PC-3 (cell line): ENCODE measurements around the gene CORIN. TPM values are rescaled to one million over a fixed set of nuclear protein-coding genes. Genes with fewer than 3 reads are reported as not detected.

ENCODE experiments used
- ATAC-seq: fragments of 200-7000 bp; cut with Tn5 transposase; 2 replicates; pipeline ENCODE4 v1.9.1; 2020; ENCODE audit warnings: mild to moderate bottlenecking, moderate library complexity
- BruUV-seq: library from RNA; stranded (reverse); fragments of 400-500 nt; replicated peaks from 2 replicates; lab custom pipeline; 2021; lab: Mats Ljungman, UMichigan
- CTCF ChIA-PET: fragments of 300-600 bp; sonication (Branson Sonifier 250); formaldehyde crosslinking; loops from one replicate; lab custom pipeline; 2022; ENCODE audit warnings: antibody characterized with exemption; lab: Charles Lee
- POLR2A ChIA-PET: fragments of 300-600 bp; sonication (Branson Sonifier 250); formaldehyde crosslinking; loops from one replicate; lab custom pipeline; 2022; ENCODE audit warnings: antibody characterized with exemption; ENCODE audit not compliant: unreplicated experiment; lab: Charles Lee
- DNase-seq: peaks from one replicate; pipeline ENCODE4 v3.0.0-alpha.2; 2015
- H2AFZ ChIP-seq: fragments of 300-600 bp; sonication (generic); 2 replicates; pipeline ENCODE4 v1.6.0; 2016; ENCODE audit warnings: antibody characterized with exemption, low read length
- H3F3A ChIP-seq: fragments of 300-600 bp; sonication (generic); one replicate; pipeline ENCODE4 v1.6.0; 2017; ENCODE audit warnings: antibody characterized with exemption, low read length, control low read depth, mild to moderate bottlenecking; ENCODE audit not compliant: unreplicated experiment
- H3K27ac ChIP-seq: fragments of 300-600 bp; sonication (generic); 2 replicates; pipeline ENCODE4 v1.5.1; 2016; ENCODE audit warnings: mild to moderate bottlenecking, low read length
- H3K27me3 ChIP-seq: fragments of 300-600 bp; sonication (generic); 2 replicates; pipeline ENCODE4 v1.6.1; 2016; ENCODE audit warnings: low read length, mixed read lengths
- H3K36me3 ChIP-seq: fragments of 300-600 bp; sonication (generic); 2 replicates; pipeline ENCODE4 v1.6.1; 2016; ENCODE audit warnings: low read depth, mixed run types, low read length, mixed read lengths
- H3K4me1 ChIP-seq: fragments of 300-600 bp; sonication (generic); 2 replicates; pipeline ENCODE4 v1.5.1; 2016; ENCODE audit warnings: low read length; ENCODE audit not compliant: insufficient read depth
- H3K4me2 ChIP-seq: fragments of 300-600 bp; sonication (generic); 2 replicates; pipeline ENCODE4 v1.6.0; 2016; ENCODE audit warnings: low read length
- H3K4me3 ChIP-seq: fragments of 300-600 bp; sonication (generic); 2 replicates; pipeline ENCODE4 v1.5.1; 2016; ENCODE audit warnings: mild to moderate bottlenecking, low read length, mixed read lengths
- H3K79me2 ChIP-seq: fragments of 300-600 bp; sonication (generic); 2 replicates; pipeline ENCODE4 v1.6.1; 2017; ENCODE audit warnings: low read length, mixed read lengths
- H3K9ac ChIP-seq: fragments of 300-600 bp; sonication (generic); 2 replicates; pipeline ENCODE4 v1.6.0; 2016; ENCODE audit warnings: mild to moderate bottlenecking, low read length
- H3K9me2 ChIP-seq: fragments of 300-600 bp; sonication (generic); replicated peaks from 2 replicates; pipeline ENCODE4 v1.6.1; 2016; ENCODE audit warnings: mixed run types, low read length, mixed read lengths
- H3K9me3 ChIP-seq: fragments of 300-600 bp; sonication (generic); 2 replicates; pipeline ENCODE4 v1.6.1; 2016; ENCODE audit warnings: low read length, mixed read lengths
- H4K20me1 ChIP-seq: fragments of 300-600 bp; sonication (generic); 2 replicates; pipeline ENCODE4 v1.6.1; 2016; ENCODE audit warnings: low read length, mixed read lengths
- EZH2 ChIP-seq: fragments of 300-600 bp; sonication (generic); IDR thresholded peaks from one replicate; pipeline ENCODE4 v1.6.1; 2017; ENCODE audit warnings: antibody characterized with exemption, mild to moderate bottlenecking, low read length; ENCODE audit not compliant: unreplicated experiment
- EZH2phosphoT487 ChIP-seq: fragments of 300-600 bp; sonication (generic); IDR thresholded peaks from 2 replicates; pipeline ENCODE4 v1.6.1; 2018; ENCODE audit warnings: mild to moderate bottlenecking, antibody characterized with exemption, low read length, borderline replicate concordance
- intact Hi-C: fragments of 100-400 bp; cut with micrococcal nuclease; formaldehyde crosslinking; loops from 2 replicates; pipeline ENCODE4 v1.9.0; 2023
- total RNA-seq: library from RNA; depleted of rRNA; stranded (reverse); fragments of >200 nt; gene quantifications from 2 replicates; pipeline ENCODE4 v1.2.3, GENCODE V29; 2014
- TF ChIP-seq, protein P1 (sequence below): fragments of 300-600 bp; sonication (generic); conservative IDR thresholded peaks from 2 replicates; pipeline ENCODE4 v1.5.1; 2017; ENCODE audit warnings: antibody characterized with exemption, low read depth, mild to moderate bottlenecking, low read length

CORIN gene
- total RNA-seq, 1 experiment from 2014 or later, result not detected

DNA sequence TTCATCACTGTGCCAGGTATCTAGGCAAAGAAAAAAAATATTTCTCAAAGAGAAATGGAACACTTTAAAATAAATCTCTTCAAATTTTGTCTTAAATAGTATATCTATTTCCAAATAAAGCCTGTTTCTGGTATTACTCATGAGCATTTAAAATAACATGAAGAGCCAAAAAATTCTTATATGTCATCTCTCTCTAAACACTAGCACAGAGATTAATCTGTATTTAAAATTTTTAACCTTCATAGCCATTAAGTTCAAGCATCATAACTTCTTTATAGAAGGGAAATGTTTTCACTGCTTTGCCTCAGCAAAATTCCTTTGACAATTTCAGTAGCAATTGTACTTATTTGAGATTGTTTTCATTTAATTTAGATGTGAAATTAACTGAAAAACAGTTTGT, 5.1 kb upstream of the CORIN start:
- Histone ChIP-seq H3K27me3 (no peaks in the 10 kb centered on the region), H4K20me1 (no peaks in the 10 kb centered on the region), H3K4me1 (0 out of 2 replicates have a peak, but pooled peaks cover 3% of the 10 kb centered on the region), H3K9me2 (no peaks in the 10 kb centered on the region), H3F3A (no peaks in the 10 kb centered on the region), H3K4me2 (no peak overlapping the region), H3K27ac (no peak overlapping the region), H3K79me2 (no peaks in the 10 kb centered on the region), H3K9me3 (no peaks in the 10 kb centered on the region), H3K36me3 (peaks cover 15% of the 10 kb centered on the region), H3K9ac (no peak overlapping the region), H2AFZ (no peak overlapping the region), H3K4me3 (no peak overlapping the region)
- DNase-seq, result no peak
- ChIA-PET CTCF (no interaction called here), POLR2A (no interaction called here)
- no TSS peak for BruUV-seq
- TF ChIP-seq, protein P1, sequence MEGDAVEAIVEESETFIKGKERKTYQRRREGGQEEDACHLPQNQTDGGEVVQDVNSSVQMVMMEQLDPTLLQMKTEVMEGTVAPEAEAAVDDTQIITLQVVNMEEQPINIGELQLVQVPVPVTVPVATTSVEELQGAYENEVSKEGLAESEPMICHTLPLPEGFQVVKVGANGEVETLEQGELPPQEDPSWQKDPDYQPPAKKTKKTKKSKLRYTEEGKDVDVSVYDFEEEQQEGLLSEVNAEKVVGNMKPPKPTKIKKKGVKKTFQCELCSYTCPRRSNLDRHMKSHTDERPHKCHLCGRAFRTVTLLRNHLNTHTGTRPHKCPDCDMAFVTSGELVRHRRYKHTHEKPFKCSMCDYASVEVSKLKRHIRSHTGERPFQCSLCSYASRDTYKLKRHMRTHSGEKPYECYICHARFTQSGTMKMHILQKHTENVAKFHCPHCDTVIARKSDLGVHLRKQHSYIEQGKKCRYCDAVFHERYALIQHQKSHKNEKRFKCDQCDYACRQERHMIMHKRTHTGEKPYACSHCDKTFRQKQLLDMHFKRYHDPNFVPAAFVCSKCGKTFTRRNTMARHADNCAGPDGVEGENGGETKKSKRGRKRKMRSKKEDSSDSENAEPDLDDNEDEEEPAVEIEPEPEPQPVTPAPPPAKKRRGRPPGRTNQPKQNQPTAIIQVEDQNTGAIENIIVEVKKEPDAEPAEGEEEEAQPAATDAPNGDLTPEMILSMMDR, result no peak
- TF ChIP-seq EZH2phosphoT487 (no peak), EZH2 (no peak)
- ATAC-seq, result no peak
- intact Hi-C loops, result no loop called here

DNA sequence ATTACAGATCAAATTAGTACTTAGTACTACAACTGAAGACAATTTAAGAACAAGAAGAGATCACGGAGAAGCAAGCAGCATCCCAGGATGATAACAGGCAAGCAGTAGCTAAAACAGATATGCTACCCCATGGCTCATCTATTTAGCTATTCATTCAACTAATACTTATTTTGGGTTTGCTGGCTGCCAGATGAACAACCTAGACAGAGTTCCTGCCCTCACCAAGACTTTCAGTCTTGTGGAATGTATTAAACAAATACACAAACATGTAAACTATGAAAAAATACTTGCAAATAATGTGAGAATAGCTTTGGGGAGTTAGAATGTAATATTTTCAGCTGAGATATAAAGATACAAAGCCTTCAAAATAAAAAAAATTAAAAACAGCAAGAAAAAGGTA, 2.4 kb upstream of the CORIN start:
- Histone ChIP-seq H3F3A (no peaks in the 10 kb centered on the region), H3K9me3 (no peaks in the 10 kb centered on the region), H3K4me2 (no peak overlapping the region), H3K27ac (no peak overlapping the region), H3K9ac (no peak overlapping the region), H3K4me1 (0 out of 2 replicates have a peak, but pooled peaks cover 5% of the 10 kb centered on the region), H3K36me3 (peaks cover 9% of the 10 kb centered on the region), H3K79me2 (no peaks in the 10 kb centered on the region), H4K20me1 (no peaks in the 10 kb centered on the region), H2AFZ (no peak overlapping the region), H3K9me2 (no peaks in the 10 kb centered on the region), H3K27me3 (no peaks in the 10 kb centered on the region), H3K4me3 (no peak overlapping the region)
- ChIA-PET POLR2A (no interaction called here), CTCF (no interaction called here)
- no peak for TF ChIP-seq EZH2phosphoT487
- TF ChIP-seq, protein P1, result no peak
- TF ChIP-seq EZH2, result no peak
- intact Hi-C loops, result no loop called here
- DNase-seq (no peak), ATAC-seq (no peak)
- no TSS peak for BruUV-seq

DNA sequence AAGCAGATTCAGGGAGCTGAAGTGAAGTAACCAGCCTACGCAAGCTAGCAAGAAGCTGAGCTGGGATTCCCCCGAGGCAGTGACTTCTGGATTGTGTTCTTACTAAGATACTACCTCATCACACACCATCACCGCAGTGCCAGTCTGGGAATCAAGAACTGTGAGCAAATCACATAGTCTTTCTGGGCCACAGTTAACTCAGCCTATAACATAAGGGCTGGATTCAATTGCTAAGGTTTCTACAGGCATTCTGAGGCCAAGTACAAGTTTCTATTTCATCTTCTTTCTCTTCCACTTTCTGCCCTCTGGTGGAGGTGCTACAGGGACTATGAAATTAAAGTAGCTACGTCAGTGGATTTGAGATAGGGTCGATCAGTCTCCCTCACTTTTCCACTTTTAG, 1.4 kb upstream of the CORIN start:
- Histone ChIP-seq H3K27me3 (no peaks in the 10 kb centered on the region), H3K4me2 (no peak overlapping the region), H3K27ac (no peak overlapping the region), H3F3A (no peaks in the 10 kb centered on the region), H3K9ac (no peak overlapping the region), H3K9me2 (no peaks in the 10 kb centered on the region), H2AFZ (no peak overlapping the region), H3K4me1 (0 out of 2 replicates have a peak, but pooled peaks cover 5% of the 10 kb centered on the region), H3K79me2 (no peaks in the 10 kb centered on the region), H3K4me3 (no peak overlapping the region), H3K9me3 (no peaks in the 10 kb centered on the region), H4K20me1 (no peaks in the 10 kb centered on the region), H3K36me3 (peaks cover 9% of the 10 kb centered on the region)
- ChIA-PET CTCF (interaction anchor here (0.5 kb wide), 1 partner anchor 12 kb away, joined by 4 read pairs; no protein-coding TSS in a partner anchor), POLR2A (interaction anchor here (0.6 to 1.0 kb wide), 2 partner anchors 34 to 247 kb away, joined by 9 to 10 read pairs; no protein-coding TSS in a partner anchor)
- intact Hi-C loops, result loop anchor here (5.0 kb wide), 2 partner anchors 152 to 248 kb away; no protein-coding TSS in a partner anchor
- no TSS peak for BruUV-seq
- ATAC-seq (no peak), DNase-seq (no peak)
- TF ChIP-seq, protein P1, result peak; percentile 43
- no peak for TF ChIP-seq EZH2phosphoT487
